Measurements from ENCODE around the gene ZNF469. TPM values are rescaled to one million over a fixed set of nuclear protein-coding genes. Genes with fewer than 3 reads are reported as not detected.

Gene ZNF469
- total RNA-seq, 1 experiment from 2014 or later, result 0.09 TPM

DNA sequence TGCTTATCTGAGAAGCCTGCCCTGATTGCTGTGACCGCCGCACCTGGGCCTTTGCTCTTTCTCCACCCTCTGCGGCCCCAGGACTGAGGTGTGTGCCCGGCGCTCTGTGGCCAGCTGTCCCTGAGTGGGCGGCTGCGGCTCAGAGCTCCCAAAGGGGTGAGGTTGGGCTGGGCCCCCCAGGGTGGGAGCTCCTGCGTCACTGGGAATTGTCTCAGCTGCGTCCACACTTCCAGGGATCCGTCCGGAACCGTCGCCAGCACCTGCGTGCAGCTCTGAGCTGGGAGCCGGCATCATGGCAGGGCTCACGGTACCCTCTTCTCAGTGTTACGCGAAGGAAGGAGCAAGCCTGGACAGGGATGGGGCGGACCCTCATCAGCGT is 24.3 kb downstream of the ZNF469 start:
- TF ChIP-seq, protein P1, sequence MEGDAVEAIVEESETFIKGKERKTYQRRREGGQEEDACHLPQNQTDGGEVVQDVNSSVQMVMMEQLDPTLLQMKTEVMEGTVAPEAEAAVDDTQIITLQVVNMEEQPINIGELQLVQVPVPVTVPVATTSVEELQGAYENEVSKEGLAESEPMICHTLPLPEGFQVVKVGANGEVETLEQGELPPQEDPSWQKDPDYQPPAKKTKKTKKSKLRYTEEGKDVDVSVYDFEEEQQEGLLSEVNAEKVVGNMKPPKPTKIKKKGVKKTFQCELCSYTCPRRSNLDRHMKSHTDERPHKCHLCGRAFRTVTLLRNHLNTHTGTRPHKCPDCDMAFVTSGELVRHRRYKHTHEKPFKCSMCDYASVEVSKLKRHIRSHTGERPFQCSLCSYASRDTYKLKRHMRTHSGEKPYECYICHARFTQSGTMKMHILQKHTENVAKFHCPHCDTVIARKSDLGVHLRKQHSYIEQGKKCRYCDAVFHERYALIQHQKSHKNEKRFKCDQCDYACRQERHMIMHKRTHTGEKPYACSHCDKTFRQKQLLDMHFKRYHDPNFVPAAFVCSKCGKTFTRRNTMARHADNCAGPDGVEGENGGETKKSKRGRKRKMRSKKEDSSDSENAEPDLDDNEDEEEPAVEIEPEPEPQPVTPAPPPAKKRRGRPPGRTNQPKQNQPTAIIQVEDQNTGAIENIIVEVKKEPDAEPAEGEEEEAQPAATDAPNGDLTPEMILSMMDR (conservative IDR thresholded peaks at IDR 0.05; ENCODE audit: low read depth, low read length), result no peak
- TF ChIP-seq EZH2 (IDR thresholded peaks at IDR 0.05; ENCODE audit: borderline replicate concordance, low read depth, low read length, poor library complexity, severe bottlenecking), result no peak
- POLR2A ChIA-PET (ENCODE audit: low non-redundant PET), result no interaction called here
- H3K36me3 ChIP-seq (ENCODE audit: insufficient read depth, low read length, poor library complexity, severe bottlenecking), result no peaks in the 10 kb centered on the region
- CTCF ChIA-PET, result no interaction called here
- no peak for DNase-seq (ENCODE audit: low spot score)
- peaks cover 8% of the 10 kb centered on the region for H3K27me3 ChIP-seq (replicated peaks; ENCODE audit: insufficient read depth, low read depth, low read length, poor library complexity)
- H3K27ac ChIP-seq (ENCODE audit: low read depth, low read length, poor library complexity, severe bottlenecking), result no peak overlapping the region
- intact Hi-C loops (cut with micrococcal nuclease; ENCODE audit: unreplicated experiment), result no loop called here
- H3K4me3 ChIP-seq (ENCODE audit: low read depth, low read length, poor library complexity, severe bottlenecking), result no peak overlapping the region
- H3K4me1 ChIP-seq (ENCODE audit: insufficient read depth, low read length, poor library complexity, severe bottlenecking), result no peaks in the 10 kb centered on the region
- no peaks in the 10 kb centered on the region for H3K9me3 ChIP-seq (ENCODE audit: low read depth, low read length, poor library complexity, severe bottlenecking)
- BruUV-seq (replicated peaks), result no TSS peak

DNA sequence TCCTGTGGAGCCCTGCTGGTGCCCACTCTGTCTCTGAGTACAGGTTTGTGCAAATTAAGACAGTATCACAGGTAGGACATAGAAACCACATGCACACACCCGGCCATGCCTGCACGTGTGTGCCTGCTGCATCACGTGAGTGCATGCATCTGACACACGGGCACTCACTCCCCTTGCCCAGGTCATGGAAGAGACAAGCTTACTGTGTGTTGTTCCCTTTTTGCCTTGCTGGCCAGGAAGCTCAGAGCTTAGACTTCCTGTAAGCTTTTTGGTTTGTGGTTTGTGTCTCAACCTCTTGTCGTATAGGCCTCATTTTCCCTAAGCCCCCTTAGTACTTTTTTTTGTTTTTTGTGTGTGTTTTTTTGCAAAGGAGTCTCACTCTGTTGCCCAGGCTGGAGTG is 25.0 kb downstream of the ZNF469 start:
- no TSS peak for BruUV-seq (replicated peaks)
- ChIA-PET POLR2A (ENCODE audit: low non-redundant PET) (no interaction called here), CTCF (no interaction called here)

DNA sequence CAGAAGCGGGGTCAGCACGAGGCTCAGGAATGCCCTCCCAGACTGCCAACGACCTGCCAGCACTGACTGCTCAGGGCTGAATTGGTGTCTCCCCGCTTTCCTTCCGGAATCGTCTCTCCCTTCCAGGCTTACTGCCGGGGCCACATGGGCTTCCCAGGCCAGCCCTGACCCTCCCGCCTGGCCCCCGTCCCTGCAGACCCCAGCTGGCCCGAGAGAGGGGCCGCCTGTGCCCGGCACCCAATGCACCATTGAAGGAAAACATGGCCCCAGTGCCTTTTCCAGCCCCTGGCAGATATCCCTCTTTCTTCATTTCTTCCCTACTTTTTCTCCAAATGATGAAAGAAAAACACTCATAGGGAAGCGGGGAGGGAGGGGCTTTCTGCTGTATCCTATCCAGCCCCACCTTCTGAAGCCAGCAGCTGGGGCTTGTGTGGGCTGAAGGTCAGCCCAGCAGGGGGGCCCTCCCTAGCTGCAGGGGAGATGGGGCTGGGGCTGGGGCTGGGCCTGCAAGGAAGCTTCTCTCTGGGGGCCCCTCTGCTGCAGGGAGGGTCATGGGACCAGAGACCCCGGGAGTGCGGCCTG is 25.9 kb downstream of the ZNF469 start:
- Histone ChIP-seq H3K4me1 (ENCODE audit: insufficient read depth, low read length, poor library complexity, severe bottlenecking) (no peaks in the 10 kb centered on the region), H3K27ac (ENCODE audit: low read depth, low read length, poor library complexity, severe bottlenecking) (no peak overlapping the region), H3K9me3 (ENCODE audit: low read depth, low read length, poor library complexity, severe bottlenecking) (no peaks in the 10 kb centered on the region), H3K27me3 (replicated peaks; ENCODE audit: insufficient read depth, low read depth, low read length, poor library complexity) (peaks cover 8% of the 10 kb centered on the region), H3K4me3 (ENCODE audit: low read depth, low read length, poor library complexity, severe bottlenecking) (no peak overlapping the region), H3K36me3 (ENCODE audit: insufficient read depth, low read length, poor library complexity, severe bottlenecking) (no peaks in the 10 kb centered on the region)
- intact Hi-C loops (cut with micrococcal nuclease; ENCODE audit: unreplicated experiment), result no loop called here
- no TSS peak for BruUV-seq (replicated peaks)
- ChIA-PET CTCF (no interaction called here), POLR2A (ENCODE audit: low non-redundant PET) (no interaction called here)
- no peak for DNase-seq (ENCODE audit: low spot score)
- TF ChIP-seq EZH2 (IDR thresholded peaks at IDR 0.05; ENCODE audit: borderline replicate concordance, low read depth, low read length, poor library complexity, severe bottlenecking), result no peak
- TF ChIP-seq, protein P1 (conservative IDR thresholded peaks at IDR 0.05; ENCODE audit: low read depth, low read length), result no peak

More for the DNA sequence above, 25.0 kb downstream of the ZNF469 start:
- H3K9me3 ChIP-seq (ENCODE audit: low read depth, low read length, poor library complexity, severe bottlenecking), result no peaks in the 10 kb centered on the region
- DNase-seq (ENCODE audit: low spot score), result no peak
- H3K27ac ChIP-seq (ENCODE audit: low read depth, low read length, poor library complexity, severe bottlenecking), result no peak overlapping the region
- H3K4me1 ChIP-seq (ENCODE audit: insufficient read depth, low read length, poor library complexity, severe bottlenecking), result no peaks in the 10 kb centered on the region
- no peak for TF ChIP-seq EZH2 (IDR thresholded peaks at IDR 0.05; ENCODE audit: borderline replicate concordance, low read depth, low read length, poor library complexity, severe bottlenecking)
- TF ChIP-seq, protein P1 (conservative IDR thresholded peaks at IDR 0.05; ENCODE audit: low read depth, low read length), result no peak
- intact Hi-C loops (cut with micrococcal nuclease; ENCODE audit: unreplicated experiment), result no loop called here
- no peaks in the 10 kb centered on the region for H3K36me3 ChIP-seq (ENCODE audit: insufficient read depth, low read length, poor library complexity, severe bottlenecking)
- no peak overlapping the region for H3K4me3 ChIP-seq (ENCODE audit: low read depth, low read length, poor library complexity, severe bottlenecking)
- H3K27me3 ChIP-seq (replicated peaks; ENCODE audit: insufficient read depth, low read depth, low read length, poor library complexity), result peaks cover 8% of the 10 kb centered on the region

All from A673 (cell line).